Chondrocyte (in vitro differentiated cells): Measurements from ENCODE around the gene ZNF396. TPM values are rescaled to one million over a fixed set of nuclear protein-coding genes. Genes with fewer than 3 reads are reported as not detected.

Experiments
- DNase-seq: peaks from one replicate; pipeline ENCODE4 v3.0.0; 2021; ENCODE audit warnings: mixed read lengths, low spot score
- H3K27ac Mint-ChIP-seq: one replicate; pipeline ENCODE4 v1.8.0; 2021; ENCODE audit warnings: mild to moderate bottlenecking, moderate library complexity, mixed read lengths; ENCODE audit not compliant: unreplicated experiment
- H3K27me3 Mint-ChIP-seq: 2 replicates; pipeline ENCODE4 v1.8.0; 2021; ENCODE audit warnings: low read depth, mixed read lengths
- H3K36me3 Mint-ChIP-seq: 2 replicates; pipeline ENCODE4 v1.8.0; 2021; ENCODE audit warnings: low read depth, mixed read lengths
- H3K4me1 Mint-ChIP-seq: 2 replicates; pipeline ENCODE4 v1.8.0; 2021; ENCODE audit warnings: low read depth, mild to moderate bottlenecking, mixed read lengths
- H3K4me3 Mint-ChIP-seq: one replicate; pipeline ENCODE4 v1.8.0; 2021; ENCODE audit warnings: mild to moderate bottlenecking, moderate library complexity, mixed read lengths; ENCODE audit not compliant: unreplicated experiment
- H3K9me3 Mint-ChIP-seq: 2 replicates; pipeline ENCODE4 v1.8.0; 2021; ENCODE audit warnings: low read depth, mixed read lengths
- CTCF ChIP-seq: fragments of 200-600 bp; sonication (generic); IDR thresholded peaks from 2 replicates; pipeline ENCODE4 v1.5.0; 2021; ENCODE audit warnings: antibody characterized with exemption, mild to moderate bottlenecking, moderate library complexity
- total RNA-seq: library from RNA; stranded (reverse); gene quantifications from 3 replicates; pipeline ENCODE4 v1.2.1, GENCODE V29; 2021

ZNF396 gene
- total RNA-seq, 1 donor from 2014 or later = 1.5 TPM

- H3K36me3 Mint-ChIP-seq = peaks cover 37% of the 10 kb centered on the region
- no peak for DNase-seq
- H3K4me1 Mint-ChIP-seq = no peaks in the 10 kb centered on the region
- TF ChIP-seq CTCF = no peak
- peaks cover 17% of the 10 kb centered on the region for H3K9me3 Mint-ChIP-seq
- no peaks in the 10 kb centered on the region for H3K27me3 Mint-ChIP-seq
- no peak overlapping the region for H3K4me3 Mint-ChIP-seq
- no peak overlapping the region for H3K27ac Mint-ChIP-seq
These were observed 45.6 kb downstream of the ZNF396 start for GRCh38 chr18:35331367-35332087.

DNA sequence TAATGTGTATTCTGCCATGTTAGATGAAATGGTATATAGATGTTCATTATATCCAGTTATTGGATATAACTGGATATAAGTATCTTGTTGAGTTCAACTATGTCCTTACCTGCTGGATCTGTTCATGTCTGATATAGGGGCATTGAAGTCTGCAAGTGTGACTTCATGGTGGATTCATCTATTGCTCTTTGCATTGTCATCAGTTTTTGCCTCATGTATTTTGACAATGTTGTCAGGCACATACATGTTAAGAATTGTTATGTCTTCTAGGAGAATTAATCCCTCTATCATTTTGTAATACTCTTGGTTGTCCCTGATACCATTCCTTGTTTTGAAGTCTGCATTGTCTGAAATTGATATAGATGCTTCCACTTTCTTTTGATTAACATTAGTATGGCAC, 48.3 kb downstream of the ZNF396 start:
- H3K27me3 Mint-ChIP-seq = no peaks in the 10 kb centered on the region
- no peak for DNase-seq
- peaks cover 13% of the 10 kb centered on the region for H3K4me1 Mint-ChIP-seq
- H3K9me3 Mint-ChIP-seq = peaks cover 17% of the 10 kb centered on the region
- no peak for TF ChIP-seq CTCF
- H3K27ac Mint-ChIP-seq = no peak overlapping the region
- H3K36me3 Mint-ChIP-seq = peaks cover 19% of the 10 kb centered on the region
- no peak overlapping the region for H3K4me3 Mint-ChIP-seq

GRCh38 chr18:35326695-35327387, 50.3 kb downstream of the ZNF396 start:
- no peaks in the 10 kb centered on the region for H3K27me3 Mint-ChIP-seq
- peaks cover 8% of the 10 kb centered on the region for H3K36me3 Mint-ChIP-seq
- DNase-seq = no peak
- peaks cover 17% of the 10 kb centered on the region for H3K9me3 Mint-ChIP-seq
- H3K4me3 Mint-ChIP-seq = no peak overlapping the region
- peak overlapping the region; percentile 58 for H3K27ac Mint-ChIP-seq
- no peak for TF ChIP-seq CTCF
- H3K4me1 Mint-ChIP-seq = peaks cover 23% of the 10 kb centered on the region

GRCh38 chr18:35324926-35325655, 52.0 kb downstream of the ZNF396 start:
- no peak for DNase-seq
- Mint-ChIP-seq H3K9me3 (peaks cover 17% of the 10 kb centered on the region), H3K36me3 (peaks cover 8% of the 10 kb centered on the region), H3K4me3 (no peak overlapping the region), H3K27me3 (no peaks in the 10 kb centered on the region), H3K4me1 (peaks cover 23% of the 10 kb centered on the region), H3K27ac (peak overlapping the region; percentile 89)
- no peak for TF ChIP-seq CTCF
